Panc1 (cell line): ENCODE measurements around the gene HSH2D. TPM values are rescaled to one million over a fixed set of nuclear protein-coding genes. Genes with fewer than 3 reads are reported as not detected.
"Not testable (repeated sequence)": the region's sequence is repeated elsewhere in the genome, so short reads cannot be mapped to it uniquely, and the experiment has no call there.

ENCODE experiments used
- ATAC-seq: fragments of 200-7000 bp; cut with Tn5 transposase; 2 replicates; pipeline ENCODE4 v1.9.1; 2020; ENCODE audit warnings: mild to moderate bottlenecking, moderate library complexity
- BruUV-seq: library from RNA; stranded (reverse); fragments of 400-500 nt; replicated peaks from 2 replicates; lab custom pipeline; 2021; lab: Mats Ljungman, UMichigan
- CTCF ChIA-PET: fragments of 300-600 bp; sonication (Branson Sonifier 250); formaldehyde crosslinking; loops from one replicate; lab custom pipeline; 2022; ENCODE audit warnings: antibody characterized with exemption; lab: Charles Lee
- POLR2A ChIA-PET: fragments of 300-600 bp; sonication (Branson Sonifier 250); formaldehyde crosslinking; loops from one replicate; lab custom pipeline; 2022; ENCODE audit warnings: antibody characterized with exemption; lab: Charles Lee
- DNase-seq: peaks from one replicate; pipeline ENCODE4 v3.0.0-alpha.2; 2010; ENCODE audit warnings: low read depth, low spot score
- H3K27ac ChIP-seq: 2 replicates; pipeline ENCODE4 v1.5.1; 2011; ENCODE audit warnings: mild to moderate bottlenecking, low read length, inconsistent platforms
- H3K27me3 ChIP-seq: fragments of 200-500 bp; sonication (Bioruptor generic); 2 replicates; pipeline ENCODE4 v1.6.0; 2014; ENCODE audit warnings: low read length, inconsistent platforms; ENCODE audit not compliant: control insufficient read depth, insufficient read depth
- H3K36me3 ChIP-seq: fragments of 200-500 bp; sonication (Bioruptor generic); 2 replicates; pipeline ENCODE4 v1.5.1; 2014; ENCODE audit warnings: inconsistent platforms, mild to moderate bottlenecking, low read length, moderate library complexity; ENCODE audit not compliant: control insufficient read depth, insufficient read depth
- H3K4me1 ChIP-seq: 2 replicates; pipeline ENCODE4 v1.5.1; 2011; ENCODE audit warnings: inconsistent platforms, mild to moderate bottlenecking, low read length, moderate library complexity; ENCODE audit not compliant: control insufficient read depth, insufficient read depth
- H3K4me3 ChIP-seq, 2 experiments: 2 replicates each; pipeline ENCODE4 v1.5.1; 2011 to 2012; ENCODE audit warnings: low read depth in 2 of 2, low read length in 2 of 2, mild to moderate bottlenecking in 2 of 2, inconsistent platforms in 1 of 2, moderate library complexity in 1 of 2
- H3K9me3 ChIP-seq: fragments of 200-500 bp; sonication (Bioruptor generic); 2 replicates; pipeline ENCODE4 v1.5.1; 2014; ENCODE audit warnings: low read depth, mild to moderate bottlenecking, inconsistent platforms, low read length, moderate library complexity; ENCODE audit not compliant: control insufficient read depth, insufficient read depth
- CTCF ChIP-seq: fragments of 450-650 bp; IDR thresholded peaks from 2 replicates; pipeline ENCODE4 v1.5.1; 2017; ENCODE audit warnings: mild to moderate bottlenecking
- POLR2AphosphoS5 ChIP-seq: IDR thresholded peaks from 2 replicates; pipeline ENCODE4 v1.6.1; 2012; ENCODE audit warnings: mild to moderate bottlenecking, low read depth, low read length, moderate library complexity
- REST ChIP-seq, 2 experiments: IDR thresholded peaks; 2 replicates each; pipeline ENCODE4 v1.6.1; 2011 to 2012; ENCODE audit warnings: low read depth in 2 of 2, control low read depth in 1 of 2, low read length in 1 of 2, mild to moderate bottlenecking in 1 of 2, moderate library complexity in 1 of 2; ENCODE audit not compliant: insufficient read depth in 1 of 2
- SIN3A ChIP-seq: IDR thresholded peaks from 2 replicates; pipeline ENCODE4 v1.6.1; 2012; ENCODE audit warnings: low read depth, mild to moderate bottlenecking, low read length, moderate library complexity, borderline replicate concordance; ENCODE audit not compliant: insufficient read depth
- TCF7L2 ChIP-seq: IDR thresholded peaks from 2 replicates; pipeline ENCODE4 v1.6.1; 2011; ENCODE audit warnings: mild to moderate bottlenecking, low read depth, low read length, inconsistent platforms
- in situ Hi-C: cut with HindIII; loops from 2 replicates; pipeline ENCODE4 v1.10.0; 2016; ENCODE audit warnings: low sequenced_read_pairs, low pct_unique_long_range_greater_than_20kb
- intact Hi-C: fragments of 100-400 bp; cut with micrococcal nuclease; formaldehyde crosslinking; loops from one replicate; pipeline ENCODE4 v1.10.0; 2022; ENCODE audit not compliant: unreplicated experiment
- total RNA-seq: library from RNA; stranded (reverse); gene quantifications from one replicate; pipeline ENCODE4 v1.2.1, GENCODE V29; 2021; ENCODE audit not compliant: unreplicated experiment

The HSH2D gene
- total RNA-seq, 1 experiment from 2014 or later, result not detected

- no TSS peak for BruUV-seq
- H3K36me3 ChIP-seq, result peaks cover 13% of the 10 kb centered on the region
- POLR2A ChIA-PET, result no interaction called here
- DNase-seq, result no peak
- no peak for ATAC-seq
- H3K27ac ChIP-seq, result no peak overlapping the region
- CTCF ChIA-PET, result no interaction called here
- H3K4me1 ChIP-seq, result peaks cover 3% of the 10 kb centered on the region; the same call in 1 of the 2 replicates
- H3K4me3 ChIP-seq, result no peak overlapping the region
- no peaks in the 10 kb centered on the region for H3K27me3 ChIP-seq
- no peaks in the 10 kb centered on the region for H3K9me3 ChIP-seq
- in situ Hi-C loops, result no loop called here
- TF ChIP-seq REST (IDR thresholded peaks at IDR 0.05; ENCODE audit: insufficient read depth in 1 of 2, low read depth in 2 of 2, low read length in 1 of 2) (no peak), TCF7L2 (no peak), CTCF (no peak), POLR2AphosphoS5 (no peak), SIN3A (no peak)
- intact Hi-C loops, result no loop called here
Observed at GRCh38 chr19:16098416-16098768, 45.1 kb upstream of the HSH2D start.

GRCh38 chr19:16098821-16099220, 44.7 kb upstream of the HSH2D start:
- Histone ChIP-seq H3K36me3 (peaks cover 13% of the 10 kb centered on the region), H3K4me1 (peaks cover 3% of the 10 kb centered on the region; the same call in 1 of the 2 replicates), H3K27ac (no peak overlapping the region; the same call in 1 of the 2 replicates), H3K9me3 (no peaks in the 10 kb centered on the region), H3K27me3 (no peaks in the 10 kb centered on the region), H3K4me3 (no peak overlapping the region)
- ChIA-PET CTCF (no interaction called here), POLR2A (no interaction called here)
- no TSS peak for BruUV-seq
- TF ChIP-seq REST (IDR thresholded peaks at IDR 0.05; ENCODE audit: insufficient read depth in 1 of 2, low read depth in 2 of 2, low read length in 1 of 2) (no peak), CTCF (no peak), TCF7L2 (no peak), SIN3A (no peak), POLR2AphosphoS5 (no peak)
- ATAC-seq (no peak), DNase-seq (no peak)
- intact Hi-C loops (no loop called here), in situ Hi-C loops (no loop called here)

GRCh38 chr19:16099314-16099965, 44.0 kb upstream of the HSH2D start:
- CTCF ChIA-PET, ATAC-seq, BruUV-seq, H3K27me3 ChIP-seq, H3K4me1 ChIP-seq, H3K4me3 ChIP-seq, H3K9me3 ChIP-seq, intact Hi-C loops, DNase-seq, POLR2A ChIA-PET, in situ Hi-C loops: not testable (repeated sequence)
- Histone ChIP-seq H3K27ac (peak overlapping the region; percentile 54), H3K36me3 (peaks cover 13% of the 10 kb centered on the region)
